HUDEP-2 (cell line): ENCODE results near the gene CDH23.
A peak's percentile ranks its signal among the peaks of the same experiment; 100 is the strongest.

Source experiments
- DNase-seq, 76 experiments: peaks; one replicate each; lab custom pipeline; 2025; ENCODE audit not compliant: unreplicated experiment in 76 of 76; lab: John Stamatoyannopoulos, UW

Gene CDH23

DNA sequence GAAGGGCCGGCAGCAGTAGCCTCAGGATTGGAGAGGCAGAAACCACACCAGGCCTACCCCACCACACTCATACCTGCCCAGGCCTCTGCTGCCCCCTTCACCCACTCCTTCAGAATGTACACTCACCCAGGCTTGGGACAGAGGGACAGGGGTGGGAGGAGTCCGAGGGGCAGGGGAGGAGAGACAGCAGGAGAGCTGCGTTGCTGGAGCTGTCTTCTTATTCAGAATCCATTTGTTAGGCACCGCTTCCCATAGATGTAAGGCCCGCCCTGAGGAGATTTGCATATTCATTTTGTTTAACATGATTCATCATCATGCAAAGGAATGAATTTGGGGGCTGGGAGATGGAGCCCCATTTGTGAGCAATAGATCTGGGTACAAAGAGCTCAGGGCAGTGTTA lies 156.7 kb downstream of the CDH23 start:
- no peak for DNase-seq

GRCh38 chr10:71554671-71555070 lies 158.0 kb downstream of the CDH23 start:
- DNase-seq, result no peak

GRCh38 chr10:71555087-71555723 lies 158.5 kb downstream of the CDH23 start:
- no peak for DNase-seq

DNA sequence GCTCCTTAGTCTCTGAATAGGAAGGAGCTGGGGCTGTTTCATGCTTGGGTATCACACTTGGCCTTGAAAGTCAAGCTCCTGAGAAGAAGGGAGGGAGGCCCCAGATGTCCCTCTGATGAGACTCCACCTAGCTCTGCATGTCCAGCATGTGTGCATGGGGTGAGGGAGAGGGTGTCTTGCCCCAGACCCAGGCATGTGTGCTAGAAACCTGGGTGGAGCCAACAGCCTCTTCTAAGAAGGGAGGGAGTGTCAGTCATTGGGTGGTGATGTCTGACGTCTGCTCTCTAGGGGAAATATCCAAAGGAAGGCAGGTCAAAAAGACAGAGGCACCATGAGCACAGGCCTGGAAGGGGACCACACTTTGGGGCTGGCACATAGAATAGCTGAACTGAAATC lies 159.0 kb downstream of the CDH23 start:
- no peak for DNase-seq

- no peak for DNase-seq
These were observed 162.3 kb downstream of the CDH23 start for GRCh38 chr10:71558991-71559390.

DNA sequence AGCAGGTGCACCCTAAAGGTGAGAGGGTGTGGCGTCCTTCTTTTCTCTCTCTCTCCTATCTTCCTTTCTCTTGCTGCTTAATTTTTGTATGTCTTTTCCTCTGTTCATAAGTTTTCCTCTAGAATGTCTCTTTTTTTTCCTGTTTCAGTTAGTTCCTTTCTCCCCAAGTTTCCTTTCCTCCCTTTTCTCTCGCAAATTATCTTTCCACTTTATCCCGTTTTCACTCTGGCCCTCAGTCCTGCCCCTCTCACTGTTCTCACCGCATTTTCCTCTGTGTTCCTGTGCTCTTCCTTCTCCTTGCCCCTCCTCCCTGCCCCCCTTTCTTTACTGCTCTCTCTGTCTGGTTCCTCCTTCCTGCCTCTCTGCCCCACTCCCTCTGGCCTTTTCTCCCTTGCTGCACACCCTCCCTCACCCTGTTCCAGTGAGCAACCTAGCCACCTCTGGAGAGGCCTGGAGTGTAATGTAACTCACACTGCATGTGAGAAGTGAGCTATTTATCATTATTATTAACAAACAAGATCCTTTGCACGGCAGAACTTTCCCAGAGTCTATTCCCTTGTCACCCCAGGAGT lies 164.4 kb downstream of the CDH23 start:
- DNase-seq, result no peak

DNA sequence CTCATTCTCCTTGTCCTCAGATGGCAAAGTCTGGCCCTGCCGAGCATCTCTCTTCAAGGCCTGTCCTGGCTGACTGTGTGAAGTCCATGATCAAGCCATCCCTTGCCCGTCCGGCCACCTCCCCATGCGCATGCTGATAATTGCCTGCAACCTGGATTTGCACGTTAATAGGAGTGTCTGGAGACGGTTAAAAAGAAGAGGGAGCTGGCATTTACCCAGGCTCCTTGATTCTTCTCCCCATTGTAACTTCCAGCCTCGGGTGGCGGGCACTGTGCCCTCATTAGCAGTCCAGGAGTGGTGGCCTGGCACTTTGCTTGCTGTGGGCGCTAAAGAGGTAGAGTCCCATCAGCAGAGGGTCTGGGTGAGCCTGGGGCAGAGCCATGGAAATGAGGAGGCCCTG lies 165.5 kb downstream of the CDH23 start:
- no peak for DNase-seq

- DNase-seq, result peak in 3 of 76 experiments; percentile 3 to 10 (median 5)
These were observed 166.2 kb downstream of the CDH23 start for GRCh38 chr10:71562904-71563303.

DNA sequence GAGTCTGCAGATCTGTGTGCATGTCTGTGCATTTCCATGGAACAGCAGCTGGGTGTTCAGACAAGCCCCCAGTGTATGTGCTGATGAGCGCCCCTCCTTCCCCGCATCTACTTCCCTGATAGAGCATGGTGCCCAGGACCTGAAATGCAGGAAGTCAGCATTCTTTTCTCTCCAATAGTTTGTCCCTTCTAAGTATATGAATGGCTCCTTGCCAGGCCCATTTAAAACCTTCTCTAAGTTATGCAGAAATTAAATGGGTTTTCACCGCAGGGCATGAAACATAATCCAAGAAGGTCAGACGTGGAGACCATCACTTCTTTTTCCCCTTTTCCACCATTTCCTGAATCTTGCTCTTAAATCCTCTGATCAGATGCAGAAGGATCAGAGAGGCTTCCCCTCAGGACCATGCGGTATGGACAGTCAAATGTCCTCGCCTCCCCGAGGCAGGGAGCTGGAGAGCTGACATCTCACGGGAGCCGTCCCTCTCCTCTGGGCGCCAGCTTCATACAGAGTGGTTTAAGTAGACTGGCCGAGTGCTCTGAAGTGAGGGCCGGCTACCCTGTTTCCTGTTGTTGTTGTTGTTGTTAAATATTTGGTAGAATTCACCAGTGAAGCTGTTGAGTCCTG lies 167.6 kb downstream of the CDH23 start:
- DNase-seq, result no peak

DNA sequence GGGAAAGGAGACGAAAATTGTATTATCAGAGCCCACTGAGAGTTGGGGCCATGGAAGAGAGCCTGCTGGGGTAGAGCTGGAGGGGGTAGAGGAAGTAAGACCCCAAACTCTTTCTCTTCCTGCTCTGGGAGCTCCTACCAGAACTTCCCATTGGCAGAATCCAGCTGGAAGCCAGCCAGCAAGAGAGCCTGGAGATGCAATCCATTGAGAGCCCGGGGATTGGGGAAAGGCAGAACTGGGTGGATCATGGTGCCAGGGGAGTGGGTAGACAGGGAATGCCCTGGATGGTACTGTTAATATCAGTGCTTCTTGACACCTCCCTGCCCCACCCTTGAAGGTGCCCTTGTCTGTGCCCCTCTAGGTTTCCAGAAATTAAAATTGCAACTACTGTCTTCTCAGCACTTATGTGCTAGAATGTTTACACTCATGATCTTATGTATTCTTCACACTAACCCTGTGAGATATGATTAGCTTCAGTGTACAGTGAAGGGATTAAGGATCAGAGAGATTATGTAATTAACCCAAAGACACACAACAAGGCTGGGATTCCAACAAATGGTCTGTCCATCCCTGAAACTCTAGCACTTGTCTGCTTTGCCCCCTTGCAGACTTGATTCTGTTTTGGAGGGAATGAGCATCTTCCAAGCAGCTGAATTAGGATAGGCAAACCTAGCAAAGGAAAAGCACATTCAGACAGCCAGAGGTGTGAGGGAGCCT lies 168.7 kb downstream of the CDH23 start:
- no peak for DNase-seq

DNA sequence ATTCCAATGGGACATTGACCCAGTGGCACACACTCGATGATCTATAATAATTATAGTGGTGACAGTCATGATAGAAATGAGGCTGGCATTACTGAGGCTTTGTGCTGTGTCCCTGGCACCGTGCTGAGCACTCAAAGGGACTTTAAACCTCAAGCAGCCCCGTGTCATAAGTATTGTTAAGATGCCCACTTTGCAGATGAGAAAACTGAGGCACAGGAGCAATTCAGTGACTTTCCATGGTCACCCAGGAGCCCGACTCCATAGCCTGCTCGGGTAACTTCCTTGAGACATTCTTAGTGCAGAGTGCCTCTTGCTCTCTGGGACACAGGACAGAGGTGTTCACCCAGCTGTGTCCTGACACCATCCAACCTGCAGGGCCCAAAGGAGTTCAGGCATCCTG lies 170.3 kb downstream of the CDH23 start:
- DNase-seq, result no peak

DNA sequence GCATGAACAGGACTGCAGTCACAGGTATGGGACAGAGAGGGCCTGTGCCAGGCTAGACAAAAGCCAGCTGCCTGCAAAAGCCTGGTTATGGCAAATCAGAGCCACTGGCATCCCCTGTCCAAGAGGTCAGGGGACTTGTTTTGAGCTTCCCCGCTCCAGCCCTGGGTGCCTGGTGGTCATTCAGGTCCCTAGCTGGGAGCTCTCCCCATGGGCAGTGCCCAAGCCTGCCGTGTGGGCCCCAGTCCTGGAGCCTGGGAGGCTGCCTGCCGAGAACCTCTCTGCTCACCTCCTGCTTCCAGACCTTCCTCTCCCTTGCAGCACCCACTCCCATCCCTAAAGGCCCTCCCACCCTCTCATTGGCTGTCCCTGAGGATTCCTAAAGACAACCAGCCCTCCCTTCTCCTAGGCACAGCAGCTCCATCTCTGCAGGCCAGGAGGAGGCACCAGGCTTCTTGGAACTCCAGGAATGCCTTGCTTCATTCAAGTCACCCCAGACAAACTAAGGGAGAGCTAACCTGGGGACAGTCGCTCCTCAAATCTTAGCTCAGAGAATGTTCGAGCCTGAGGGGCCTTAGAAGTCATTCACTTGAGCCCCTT lies 172.3 kb downstream of the CDH23 start:
- no peak for DNase-seq

DNA sequence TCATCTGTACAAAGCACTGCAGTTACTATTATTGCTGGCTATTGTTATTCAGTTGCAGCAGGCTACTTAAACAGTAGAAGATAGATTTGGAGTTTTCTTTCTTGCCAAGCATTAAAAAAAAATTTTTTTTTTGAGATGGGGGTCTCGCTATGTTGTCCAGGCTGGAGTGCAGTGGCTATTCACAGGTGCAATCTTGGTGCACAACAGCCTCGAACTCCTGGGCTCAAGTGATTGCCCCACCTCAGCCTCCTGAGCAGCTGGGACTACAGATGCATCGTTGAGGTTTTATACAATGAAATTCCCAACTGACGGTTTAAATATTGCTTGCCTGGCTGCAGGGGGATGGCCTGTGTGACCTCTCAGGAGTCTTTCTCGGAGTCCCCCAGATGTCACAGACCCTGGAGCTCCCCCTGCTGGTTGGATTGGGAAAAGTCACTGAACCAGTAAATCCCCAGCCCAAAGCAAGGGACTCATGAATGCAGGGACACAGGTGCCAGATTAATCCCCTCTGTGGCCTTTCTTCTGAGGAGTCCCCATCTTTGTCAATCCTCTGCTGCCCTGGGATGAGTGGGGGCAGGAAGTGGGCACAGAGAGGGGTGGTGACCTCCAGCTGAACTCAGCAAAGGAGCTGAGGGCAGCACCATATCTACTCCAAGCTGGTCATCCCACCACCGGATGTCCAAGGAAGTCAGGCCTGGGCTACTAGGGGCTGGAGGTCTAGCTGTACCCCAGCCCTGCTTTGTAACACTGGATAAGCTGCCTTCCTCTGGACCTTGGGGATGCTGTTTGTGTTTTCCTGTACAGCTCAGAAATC lies 173.3 kb downstream of the CDH23 start:
- peak in 57 of 76 experiments; percentile 2 to 71 (median 43) for DNase-seq

DNA sequence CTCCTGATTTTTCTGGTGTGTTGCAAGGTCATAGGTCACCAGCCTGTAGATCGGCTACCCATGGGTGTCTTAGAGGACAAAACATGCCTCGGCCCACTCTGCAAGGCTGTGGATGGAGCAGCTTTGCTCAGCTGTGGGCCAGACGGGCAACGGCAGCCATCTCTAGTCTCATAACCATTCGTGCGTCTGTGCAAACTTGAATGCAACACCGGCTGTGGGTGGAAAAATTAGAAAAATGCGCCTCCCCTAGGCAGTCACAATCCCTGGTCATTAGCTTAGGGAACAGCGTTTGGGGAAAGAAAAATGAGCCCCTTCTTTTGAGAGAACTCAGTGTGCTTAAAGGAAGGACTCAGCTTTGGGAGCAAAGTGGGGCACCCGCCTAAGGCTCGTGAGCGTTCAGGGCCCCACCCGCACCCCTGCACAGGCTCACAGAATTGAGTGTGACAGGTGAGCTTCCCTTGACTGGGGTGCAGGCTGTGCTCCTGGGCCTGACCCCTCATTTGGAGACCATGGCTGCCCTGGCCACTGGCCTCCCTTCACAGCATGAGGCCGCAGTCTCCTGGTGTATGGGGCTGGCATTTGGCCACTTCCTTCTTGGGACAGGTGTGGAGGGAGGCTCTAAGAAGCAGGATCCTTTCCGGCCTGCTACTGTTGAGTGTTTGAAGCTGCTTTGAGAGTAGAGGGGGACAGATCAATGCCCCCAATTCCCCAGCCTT lies 174.9 kb downstream of the CDH23 start:
- no peak for DNase-seq

DNA sequence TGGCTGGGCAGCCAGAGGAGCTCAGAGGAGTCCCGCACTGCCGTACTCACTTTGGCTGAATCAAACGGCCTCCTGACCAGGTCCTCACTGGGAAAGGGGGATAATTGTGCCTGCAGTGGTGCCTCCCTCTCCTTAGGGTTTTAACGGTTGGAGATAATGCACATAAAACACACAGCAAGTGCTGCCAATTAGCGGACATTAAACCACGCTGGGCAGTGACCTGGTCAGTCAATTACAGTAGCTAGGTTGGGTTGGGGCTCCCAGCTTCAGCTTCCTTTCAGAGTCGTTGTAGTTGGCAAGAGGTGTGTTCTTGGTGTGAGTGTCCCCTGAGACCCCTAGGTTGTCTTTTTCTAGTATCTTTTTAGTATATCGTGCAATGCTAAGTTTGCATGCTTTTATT lies 176.2 kb downstream of the CDH23 start:
- no peak for DNase-seq

DNA sequence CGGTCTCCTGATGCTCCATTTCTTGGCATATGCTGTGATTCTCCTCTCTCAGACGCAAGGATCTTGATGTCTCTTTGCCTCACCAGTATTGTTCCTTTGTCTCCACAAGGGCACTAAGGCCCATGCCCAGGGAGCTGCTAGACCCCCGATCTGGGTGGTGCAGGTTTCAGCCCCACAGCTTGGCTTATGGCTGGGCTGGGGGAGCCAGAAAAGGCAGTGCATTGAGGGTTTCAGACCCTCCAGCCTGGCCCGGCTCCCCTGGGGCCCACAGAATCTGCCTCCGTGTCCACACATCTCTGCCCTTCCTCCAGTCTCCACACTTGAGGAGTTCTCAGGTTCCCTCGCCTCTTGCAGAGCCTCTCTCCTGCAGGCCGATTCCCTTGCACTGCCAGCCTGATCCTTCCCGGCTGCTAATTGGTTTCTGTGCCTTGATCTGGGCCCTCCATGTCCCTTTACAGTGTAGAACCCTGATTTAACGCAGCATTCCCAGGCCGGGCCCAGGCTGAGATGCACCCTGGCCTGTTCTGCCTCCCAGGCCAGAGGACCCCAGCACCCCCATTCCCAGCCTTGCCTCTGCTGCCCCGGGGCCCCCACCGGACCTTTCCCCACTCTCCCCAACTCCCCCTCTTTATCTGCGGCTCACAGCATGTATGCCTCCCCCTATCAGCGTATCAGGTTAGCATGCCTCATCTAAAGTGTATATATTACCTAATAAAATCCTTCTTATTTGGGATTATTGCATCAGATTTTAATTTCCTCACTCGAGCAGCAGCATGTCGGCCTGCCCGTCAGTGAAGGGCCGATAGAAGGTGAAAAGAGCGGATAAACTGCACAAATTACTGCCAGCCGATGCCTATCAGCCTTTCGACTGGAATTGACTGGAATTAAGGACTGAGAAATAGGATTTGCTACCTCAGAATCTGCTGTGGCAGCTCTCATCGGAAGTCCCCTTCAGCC lies 177.1 kb downstream of the CDH23 start:
- DNase-seq, result no peak

- no peak for DNase-seq
These were observed 178.7 kb downstream of the CDH23 start for GRCh38 chr10:71575451-71575850.

- DNase-seq, result no peak
These were observed 179.4 kb downstream of the CDH23 start for GRCh38 chr10:71575934-71576801.
